H1 (cell line): ENCODE data around the gene TOP3B. TPM values are rescaled to one million over a fixed set of nuclear protein-coding genes. Genes with fewer than 3 reads are reported as not detected.

Experiments used
- CTCF ChIA-PET: fragments of 300-600 bp; sonication (Branson Sonifier 250); formaldehyde crosslinking; loops from one replicate; lab custom pipeline; 2021; ENCODE audit not compliant: partially characterized antibody; lab: Charles Lee
- POLR2A ChIA-PET: fragments of 300-600 bp; sonication (Branson Sonifier 250); formaldehyde crosslinking; loops from one replicate; lab custom pipeline; 2021; ENCODE audit warnings: inconsistent platforms; ENCODE audit not compliant: partially characterized antibody; lab: Charles Lee
- DNase-seq, 2 experiments: peaks; one replicate each; pipeline versions ENCODE4 v3.0.0 to v3.0.0-alpha.2; 2010 to 2022; ENCODE audit warnings: low spot score in 2 of 2, low read depth in 1 of 2, mixed read lengths in 1 of 2
- FAIRE-seq: peaks from 2 replicates; lab custom pipeline; 2011; peaks lifted over from hg19 to GRCh38; lab: Jason Lieb, UNC
- H2AFZ ChIP-seq: 2 replicates; pipeline ENCODE4 v1.8.1; 2012; ENCODE audit warnings: low read length, inconsistent platforms
- H2AK5ac ChIP-seq: 2 replicates; pipeline ENCODE4 v1.6.1; 2013; ENCODE audit warnings: low read depth, low read length
- H2BK120ac ChIP-seq: replicated peaks from 2 replicates; pipeline ENCODE3; 2013; ENCODE audit warnings: low read depth, low read length, inconsistent platforms
- H2BK12ac ChIP-seq: 2 replicates; pipeline ENCODE4 v1.6.1; 2013; ENCODE audit warnings: low read depth, low read length
- H2BK15ac ChIP-seq: 2 replicates; pipeline ENCODE4 v1.6.1; 2013; ENCODE audit warnings: low read length
- H2BK20ac ChIP-seq: 2 replicates; pipeline ENCODE4 v1.6.1; 2013; ENCODE audit warnings: low read length
- H2BK5ac ChIP-seq: 2 replicates; pipeline ENCODE4 v1.6.1; 2013; ENCODE audit warnings: low read depth, low read length
- H3K14ac ChIP-seq: 2 replicates; pipeline ENCODE4 v1.6.1; 2013; ENCODE audit warnings: inconsistent platforms; ENCODE audit not compliant: insufficient read length
- H3K18ac ChIP-seq: 2 replicates; pipeline ENCODE4 v1.6.1; 2013; ENCODE audit warnings: low read length; ENCODE audit errors: extremely low read depth
- H3K23ac ChIP-seq: 2 replicates; pipeline ENCODE4 v1.6.1; 2013; ENCODE audit warnings: inconsistent platforms; ENCODE audit not compliant: insufficient read length
- H3K23me2 ChIP-seq: 2 replicates; pipeline ENCODE4 v1.6.1; 2013; ENCODE audit warnings: low read depth, low read length
- H3K27ac ChIP-seq: 2 replicates; pipeline ENCODE4 v1.6.1; 2011; ENCODE audit warnings: low read depth, low read length, inconsistent platforms
- H3K27me3 ChIP-seq, 4 experiments: replicated peaks in 1 of 4; 1 replicate in 1 of 4; 2 replicates in 3 of 4; pipeline versions ENCODE4 v1.6.1 to v1.8.1; 2011 to 2013; ENCODE audit warnings: low read length in 3 of 4, mild to moderate bottlenecking in 3 of 4, inconsistent platforms in 2 of 4, mixed read lengths in 2 of 4, moderate library complexity in 1 of 4; ENCODE audit not compliant: control insufficient read depth in 3 of 4, insufficient read depth in 3 of 4; ENCODE audit errors: extremely low read depth in 1 of 4
- H3K36me3 ChIP-seq, 4 experiments: 2 replicates each; pipeline versions ENCODE4 v1.6.1 to v1.8.1; 2011 to 2013; ENCODE audit warnings: mild to moderate bottlenecking in 4 of 4, low read length in 3 of 4, moderate library complexity in 2 of 4, control low read depth in 1 of 4, inconsistent platforms in 1 of 4; ENCODE audit not compliant: insufficient read depth in 4 of 4, control insufficient read depth in 2 of 4
- H3K4ac ChIP-seq: replicated peaks from 2 replicates; pipeline ENCODE3; 2013; ENCODE audit warnings: low read length, low read depth, mixed read lengths, inconsistent platforms; ENCODE audit not compliant: insufficient read length
- H3K4me1 ChIP-seq, 4 experiments: replicated peaks in 1 of 4; 1 replicate in 1 of 4; 2 replicates in 3 of 4; pipeline versions ENCODE4 v1.6.1 to v1.8.1; 2011 to 2013; ENCODE audit warnings: low read length in 3 of 4, inconsistent platforms in 2 of 4, mixed read lengths in 1 of 4; ENCODE audit not compliant: insufficient read depth in 4 of 4, control insufficient read depth in 3 of 4
- H3K4me2 ChIP-seq, 2 experiments: 2 replicates each; pipeline versions ENCODE4 v1.6.1 to v1.8.1; 2011 to 2013; ENCODE audit warnings: low read depth in 2 of 2, low read length in 2 of 2, control low read depth in 1 of 2, inconsistent platforms in 1 of 2, mild to moderate bottlenecking in 1 of 2; ENCODE audit not compliant: insufficient read depth in 1 of 2
- H3K4me3 ChIP-seq, 4 experiments: fragments of 200-600, 300-600 bp in 1 of 4; sonication (generic), shearing (Covaris generic), sonication (Bioruptor Twin) in 1 of 4; 2 replicates each; pipeline versions ENCODE4 v1.5.1 to v1.8.1; 2011 to 2016; ENCODE audit warnings: low read length in 4 of 4, low read depth in 3 of 4, control low read depth in 2 of 4, inconsistent platforms in 2 of 4, mild to moderate bottlenecking in 2 of 4, mixed read lengths in 1 of 4, moderate library complexity in 1 of 4; ENCODE audit not compliant: insufficient read depth in 2 of 4; ENCODE audit errors: extremely low read depth in 1 of 4
- H3K56ac ChIP-seq: replicated peaks from 2 replicates; pipeline ENCODE3; 2013; ENCODE audit warnings: low read depth, mild to moderate bottlenecking, mixed read lengths, low read length, inconsistent platforms; ENCODE audit not compliant: insufficient read length
- H3K79me1 ChIP-seq: 2 replicates; pipeline ENCODE4 v1.6.1; 2013; ENCODE audit warnings: low read depth, low read length, control low read depth
- H3K79me2 ChIP-seq, 2 experiments: 2 replicates each; pipeline versions ENCODE4 v1.6.1 to v1.8.1; 2012 to 2013; ENCODE audit warnings: low read length in 2 of 2, mild to moderate bottlenecking in 2 of 2, inconsistent platforms in 1 of 2; ENCODE audit not compliant: insufficient read depth in 2 of 2, control insufficient read depth in 1 of 2
- H3K9ac ChIP-seq, 4 experiments: replicated peaks in 1 of 4; 1 replicate in 1 of 4; 2 replicates in 3 of 4; pipeline versions ENCODE4 v1.6.1 to v1.8.1; 2011 to 2013; ENCODE audit warnings: low read depth in 3 of 4, low read length in 3 of 4, control low read depth in 2 of 4, mild to moderate bottlenecking in 2 of 4, moderate library complexity in 2 of 4, inconsistent platforms in 1 of 4; ENCODE audit errors: extremely low read depth in 1 of 4
- H3K9me3 ChIP-seq, 2 experiments: 2 replicates each; pipeline versions ENCODE4 v1.6.1 to v1.8.1; 2012 to 2013; ENCODE audit warnings: mild to moderate bottlenecking in 2 of 2, moderate library complexity in 2 of 2, control low read depth in 1 of 2, inconsistent platforms in 1 of 2, low read depth in 1 of 2, low read length in 1 of 2, mixed read lengths in 1 of 2; ENCODE audit not compliant: insufficient read depth in 2 of 2
- H4K20me1 ChIP-seq, 2 experiments: replicated peaks in 1 of 2; 2 replicates each; pipeline versions ENCODE3 to v1.8.1; 2011 to 2013; ENCODE audit warnings: inconsistent platforms in 2 of 2, low read length in 2 of 2, mild to moderate bottlenecking in 1 of 2; ENCODE audit not compliant: insufficient read depth in 2 of 2, control insufficient read depth in 1 of 2
- H4K5ac ChIP-seq: 2 replicates; pipeline ENCODE4 v1.6.1; 2013; ENCODE audit warnings: low read length, low read depth, mixed read lengths, inconsistent platforms; ENCODE audit not compliant: insufficient read length
- H4K8ac ChIP-seq: 2 replicates; pipeline ENCODE4 v1.8.0; 2013; ENCODE audit warnings: mild to moderate bottlenecking, moderate library complexity, low read length, inconsistent platforms; ENCODE audit not compliant: insufficient read depth; ENCODE audit errors: extremely low read depth
- H4K91ac ChIP-seq: replicated peaks from 2 replicates; pipeline ENCODE3; 2013; ENCODE audit warnings: low read length, mixed read lengths, inconsistent platforms; ENCODE audit not compliant: insufficient read length
- KDM4A ChIP-seq: IDR thresholded peaks from one replicate; pipeline ENCODE4 v1.7.1; 2012; ENCODE audit warnings: low read depth, mild to moderate bottlenecking, moderate library complexity, low read length, inconsistent platforms; ENCODE audit not compliant: severe bottlenecking
- KDM5A ChIP-seq: fragments of 200-600 bp; IDR thresholded peaks from 2 replicates; pipeline ENCODE4 v1.7.1; 2012; ENCODE audit warnings: mild to moderate bottlenecking, low read length, inconsistent platforms, mixed read lengths
- RBBP5 ChIP-seq: IDR thresholded peaks from 2 replicates; pipeline ENCODE4 v1.7.1; 2012; ENCODE audit warnings: low read depth, mild to moderate bottlenecking, inconsistent platforms, low read length, moderate library complexity, borderline replicate concordance
- WGBS, 2 experiments: shearing (Covaris generic) in 1 of 2; methylation state at CpG; one replicate each; pipeline versions ENCODE4 v1.1.6 to v1.1.7; 2013 to 2015; ENCODE audit warnings: low lambda C conversion rate in 2 of 2, mixed read lengths in 2 of 2, inconsistent platforms in 1 of 2, low coverage in 1 of 2, missing lambda C conversion rate in 1 of 2; ENCODE audit not compliant: insufficient replicate concordance in 2 of 2, insufficient coverage in 1 of 2, insufficient read length in 1 of 2; ENCODE audit errors: extremely low coverage in 1 of 2, missing lambda C conversion rate in 1 of 2; 5-methylcytosine and 5-hydroxymethylcytosine counted together
- polyA plus RNA-seq, 7 experiments: library from polyadenylated mRNA; depleted of rRNA in 3 of 7; stranded (reverse) in 5 of 7; unstranded in 2 of 7; fragments of >200 nt in 5 of 7; fragments of 200-250 nt in 2 of 7; gene quantifications; 1 replicate in 5 of 7; 2 replicates in 1 of 7; 4 replicates in 1 of 7; pipeline versions ENCODE4 v1.2.1 to v1.2.3, GENCODE V29; 2011 to 2013; ENCODE audit warnings: missing spikeins in 2 of 7, mixed read lengths in 2 of 7
- total RNA-seq: library from RNA; stranded (reverse); fragmentation: NEBNext Ultra II Directional; extraction: Animal tissue kit (Norgen Biotek cat#: 25700); gene quantifications from 2 replicates; pipeline ENCODE4 v1.2.1, GENCODE V29; 2021

Gene TOP3B
- total and polyA plus RNA-seq, 2 of the 8 experiments (the other 6 are each of a cell fraction or from before 2014, with no cell fraction given) = 30.4 to 52.8 TPM

DNA sequence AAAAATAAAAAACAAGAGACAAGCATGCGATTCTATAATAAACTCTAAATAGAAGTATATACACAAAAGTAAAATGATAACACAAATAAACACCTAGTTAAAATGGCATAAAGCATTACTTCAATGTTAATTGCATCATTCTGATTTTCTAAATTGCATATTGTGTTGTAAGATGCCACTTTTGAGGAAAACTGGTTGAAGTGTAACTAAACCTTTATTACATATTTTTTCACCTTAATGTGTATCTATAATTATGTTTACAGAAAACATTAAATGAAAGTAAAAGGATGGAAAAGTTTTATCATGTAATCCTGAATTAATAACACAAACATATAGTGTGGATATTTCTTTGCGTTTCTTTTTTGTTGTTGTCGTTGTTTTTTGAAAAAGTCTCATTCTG is 45.4 kb upstream of the TOP3B start:
- no peak overlapping the region for H3K27ac ChIP-seq
- no peaks in the 10 kb centered on the region for H3K79me1 ChIP-seq
- no peak for TF ChIP-seq RBBP5
- no peak for TF ChIP-seq KDM5A
- TF ChIP-seq KDM4A = no peak
- H2BK120ac ChIP-seq = no peak overlapping the region
- POLR2A ChIA-PET = no interaction called here
- no peak overlapping the region for H2BK12ac ChIP-seq
- H3K14ac ChIP-seq = no peak overlapping the region
- no peaks in the 10 kb centered on the region for H3K23me2 ChIP-seq
- no peak overlapping the region for H2BK20ac ChIP-seq
- H3K36me3 ChIP-seq = no peaks in the 10 kb centered on the region
- no peak overlapping the region for H3K18ac ChIP-seq
- H3K4ac ChIP-seq = no peak overlapping the region
- no peak overlapping the region for H3K4me2 ChIP-seq
- H2BK5ac ChIP-seq = no peak overlapping the region
- no peak for FAIRE-seq
- H3K27me3 ChIP-seq = peaks cover 17 to 82% (median 63%) of the 10 kb centered on the region in 4 experiments
- H4K91ac ChIP-seq = no peak overlapping the region
- 88% methylated on average over 3 of the region's 3 CpGs; no CpG with 5 or more reads in 1 of the 2 experiments for WGBS, 2 experiments
- DNase-seq = no peak
- H3K4me1 ChIP-seq = peaks cover 0 to 10% (median 5%) of the 10 kb centered on the region in 4 experiments; a peak in 4 of 7 replicates
- H3K23ac ChIP-seq = no peak overlapping the region
- H2BK15ac ChIP-seq = no peak overlapping the region
- no peaks in the 10 kb centered on the region for H3K9me3 ChIP-seq
- H3K9ac ChIP-seq = no peak overlapping the region
- CTCF ChIA-PET = interaction anchor here (0.8 kb wide), 1 partner anchor 129 kb away, joined by 3 read pairs; no protein-coding TSS in a partner anchor
- H2AFZ ChIP-seq = no peak overlapping the region
- no peak overlapping the region for H2AK5ac ChIP-seq
- H4K8ac ChIP-seq = no peak overlapping the region
- H4K20me1 ChIP-seq = peaks cover 0 to 2% of the 10 kb centered on the region in 2 experiments
- no peak overlapping the region for H4K5ac ChIP-seq
- no peaks in the 10 kb centered on the region for H3K79me2 ChIP-seq
- H3K56ac ChIP-seq = no peak overlapping the region
- H3K4me3 ChIP-seq = no peak overlapping the region
